Transverse colon (tissue), 3 donors: Measurements from ENCODE around the gene IVD.

Experiments used
- POLR2A ChIP-seq: fragments of 450-650 bp; IDR thresholded peaks from one replicate; pipeline ENCODE4 v1.6.1; 2016; ENCODE audit warnings: antibody characterized with exemption, mild to moderate bottlenecking, moderate library complexity
- TF ChIP-seq, protein P1 (sequence below), 5 experiments: fragments of 200-600 bp in 3 of 5; fragments of 450-650 bp in 2 of 5; sonication (generic) in 3 of 5; IDR thresholded peaks; 1 replicate in 2 of 5; 2 replicates in 3 of 5; pipeline ENCODE4 v1.5.1; 2016 to 2017; ENCODE audit warnings: antibody characterized with exemption in 5 of 5, inconsistent platforms in 3 of 5, mild to moderate bottlenecking in 2 of 5, moderate library complexity in 1 of 5

DNA sequence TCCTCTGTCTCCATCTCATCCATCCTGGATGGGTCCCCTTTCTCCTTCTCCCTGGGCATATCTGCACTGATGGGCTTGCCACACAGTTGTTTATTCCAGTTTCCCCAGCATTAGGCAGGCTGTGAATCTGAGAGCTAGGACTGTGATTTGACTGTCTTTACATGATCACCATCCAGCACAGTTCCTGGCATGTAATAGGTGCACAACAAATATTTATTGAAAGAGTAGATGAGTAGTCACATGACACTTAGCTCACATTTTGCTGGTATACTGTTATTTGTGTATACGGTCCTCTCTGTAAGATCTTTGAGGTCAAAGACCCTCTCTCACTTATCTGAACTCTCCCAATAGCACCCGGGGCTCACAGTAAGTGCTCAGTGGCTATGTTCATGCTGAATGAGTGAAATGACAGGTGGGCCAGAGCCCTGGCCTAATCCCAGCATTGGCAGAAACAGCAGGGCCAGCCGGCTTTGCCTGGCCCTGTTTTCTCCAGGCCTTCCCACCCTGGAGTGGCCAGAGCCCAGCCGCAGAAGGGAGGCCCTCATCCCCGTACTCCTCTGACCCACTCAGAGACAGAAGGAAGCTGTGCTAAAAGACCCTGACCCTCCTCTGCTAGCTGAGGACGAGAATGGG lies 19.0 kb downstream of the IVD start:
- TF ChIP-seq POLR2A = no peak
- TF ChIP-seq, protein P1, sequence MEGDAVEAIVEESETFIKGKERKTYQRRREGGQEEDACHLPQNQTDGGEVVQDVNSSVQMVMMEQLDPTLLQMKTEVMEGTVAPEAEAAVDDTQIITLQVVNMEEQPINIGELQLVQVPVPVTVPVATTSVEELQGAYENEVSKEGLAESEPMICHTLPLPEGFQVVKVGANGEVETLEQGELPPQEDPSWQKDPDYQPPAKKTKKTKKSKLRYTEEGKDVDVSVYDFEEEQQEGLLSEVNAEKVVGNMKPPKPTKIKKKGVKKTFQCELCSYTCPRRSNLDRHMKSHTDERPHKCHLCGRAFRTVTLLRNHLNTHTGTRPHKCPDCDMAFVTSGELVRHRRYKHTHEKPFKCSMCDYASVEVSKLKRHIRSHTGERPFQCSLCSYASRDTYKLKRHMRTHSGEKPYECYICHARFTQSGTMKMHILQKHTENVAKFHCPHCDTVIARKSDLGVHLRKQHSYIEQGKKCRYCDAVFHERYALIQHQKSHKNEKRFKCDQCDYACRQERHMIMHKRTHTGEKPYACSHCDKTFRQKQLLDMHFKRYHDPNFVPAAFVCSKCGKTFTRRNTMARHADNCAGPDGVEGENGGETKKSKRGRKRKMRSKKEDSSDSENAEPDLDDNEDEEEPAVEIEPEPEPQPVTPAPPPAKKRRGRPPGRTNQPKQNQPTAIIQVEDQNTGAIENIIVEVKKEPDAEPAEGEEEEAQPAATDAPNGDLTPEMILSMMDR (IDR thresholded peaks at IDR 0.05) = no peak
